ENCODE results near the gene CAPZB.
A peak's percentile ranks its signal among the peaks of the same experiment; 100 is the strongest.
"Not testable (repeated sequence)": the region's sequence is repeated elsewhere in the genome, so short reads cannot be mapped to it uniquely, and the experiment has no call there.

The CAPZB gene

GRCh38 chr1:19307794-19308508, 177.4 kb downstream of the CAPZB start:
- H3K4me1 Mint-ChIP-seq = peaks cover 17% of the 10 kb centered on the region
- ATAC-seq (no peak), DNase-seq (no peak)
- no peak overlapping the region for H3K4me3 Mint-ChIP-seq
- H3K27ac Mint-ChIP-seq = no peak overlapping the region
- no peaks in the 10 kb centered on the region for H3K9me3 Mint-ChIP-seq
- H3K27me3 Mint-ChIP-seq = no peaks in the 10 kb centered on the region

GRCh38 chr1:19306941-19307340, 178.4 kb downstream of the CAPZB start:
- H3K27ac Mint-ChIP-seq = no peak overlapping the region
- DNase-seq (no peak), ATAC-seq (no peak)
- no peaks in the 10 kb centered on the region for H3K9me3 Mint-ChIP-seq
- H3K4me1 Mint-ChIP-seq = peaks cover 13% of the 10 kb centered on the region
- H3K4me3 Mint-ChIP-seq = no peak overlapping the region
- no peaks in the 10 kb centered on the region for H3K27me3 Mint-ChIP-seq

GRCh38 chr1:19305880-19306279, 179.5 kb downstream of the CAPZB start:
- H3K4me3 Mint-ChIP-seq = no peak overlapping the region
- ATAC-seq (no peak), DNase-seq (no peak)
- H3K9me3 Mint-ChIP-seq = no peaks in the 10 kb centered on the region
- no peaks in the 10 kb centered on the region for H3K27me3 Mint-ChIP-seq
- no peak overlapping the region for H3K27ac Mint-ChIP-seq
- H3K4me1 Mint-ChIP-seq = peaks cover 6% of the 10 kb centered on the region

GRCh38 chr1:19304081-19304480, 181.3 kb downstream of the CAPZB start:
- not testable (repeated sequence) for H3K4me1 Mint-ChIP-seq, ATAC-seq, DNase-seq, H3K27me3 Mint-ChIP-seq, H3K9me3 Mint-ChIP-seq, H3K4me3 Mint-ChIP-seq
- peak overlapping the region in 1 of 2 donors; percentile 24 for H3K27ac Mint-ChIP-seq

GRCh38 chr1:19300211-19300610, 185.1 kb downstream of the CAPZB start:
- ATAC-seq (no peak), DNase-seq (no peak)

GRCh38 chr1:19294638-19295037, 190.7 kb downstream of the CAPZB start:
- DNase-seq (no peak), ATAC-seq (no peak)
- peaks cover 28 to 33% of the 10 kb centered on the region in 2 donors for H3K9me3 Mint-ChIP-seq
- no peak overlapping the region for H3K4me3 Mint-ChIP-seq
- H3K27me3 Mint-ChIP-seq = peaks cover 6% of the 10 kb centered on the region
- no peaks in the 10 kb centered on the region for H3K4me1 Mint-ChIP-seq
- H3K27ac Mint-ChIP-seq = no peak overlapping the region

More at GRCh38 chr1:19300211-19300610, 185.1 kb downstream of the CAPZB start:
- Mint-ChIP-seq H3K27ac (no peak overlapping the region), H3K9me3 (peaks cover 8 to 17% of the 10 kb centered on the region in 2 donors), H3K4me3 (no peak overlapping the region), H3K27me3 (no peaks in the 10 kb centered on the region), H3K4me1 (no peaks in the 10 kb centered on the region)

GRCh38 chr1:19289244-19289643, 196.1 kb downstream of the CAPZB start:
- H3K27me3 Mint-ChIP-seq = peaks cover 26% of the 10 kb centered on the region
- peak overlapping the region; percentile 46 to 81 for H3K4me3 Mint-ChIP-seq
- no peak for ATAC-seq
- no peak overlapping the region for H3K27ac Mint-ChIP-seq
- peaks cover 6 to 11% of the 10 kb centered on the region in 2 donors for H3K9me3 Mint-ChIP-seq
- no peak for DNase-seq
- peaks cover 14% of the 10 kb centered on the region for H3K4me1 Mint-ChIP-seq
